NB4 (cell line): ENCODE data around the gene EGFL7.

Experiments used
- DNase-seq: peaks from one replicate; pipeline ENCODE4 v3.0.0; 2010; ENCODE audit warnings: low read depth
- H3K4me3 ChIP-seq: one replicate; pipeline ENCODE4 v1.5.1; 2011; ENCODE audit warnings: mild to moderate bottlenecking, low read depth, low read length, moderate library complexity
- CTCF ChIP-seq: IDR thresholded peaks from one replicate; pipeline ENCODE4 v1.5.1; 2012; ENCODE audit warnings: low read depth, low read length
- MAX ChIP-seq: IDR thresholded peaks from 2 replicates; pipeline ENCODE4 v1.6.1; 2011; ENCODE audit warnings: low read depth, low read length
- MYC ChIP-seq: IDR thresholded peaks from 2 replicates; pipeline ENCODE4 v1.6.1; 2011; ENCODE audit warnings: low read depth, low read length
- POLR2A ChIP-seq: IDR thresholded peaks from 2 replicates; pipeline ENCODE4 v1.6.1; 2011; ENCODE audit warnings: mild to moderate bottlenecking; ENCODE audit not compliant: insufficient read length; ENCODE audit errors: extremely low read depth

EGFL7 gene

GRCh38 chr9:136690806-136691261 is 28.1 kb downstream of the EGFL7 start:
- no peak for TF ChIP-seq MAX
- TF ChIP-seq CTCF, result no peak
- no peak for TF ChIP-seq POLR2A
- no peak for TF ChIP-seq MYC
- DNase-seq, result no peak
- no peak overlapping the region for H3K4me3 ChIP-seq

- TF ChIP-seq MYC, result no peak
- TF ChIP-seq CTCF, result no peak
- TF ChIP-seq POLR2A, result no peak
- TF ChIP-seq MAX, result no peak
- no peak for DNase-seq
- no peak overlapping the region for H3K4me3 ChIP-seq
Observed at GRCh38 chr9:136691316-136692184, 28.8 kb downstream of the EGFL7 start.

GRCh38 chr9:136692185-136693134 is 29.7 kb downstream of the EGFL7 start:
- TF ChIP-seq MAX (no peak), POLR2A (no peak), MYC (no peak), CTCF (no peak)
- no peak for DNase-seq
- no peak overlapping the region for H3K4me3 ChIP-seq

- TF ChIP-seq MYC, result no peak
- no peak for TF ChIP-seq POLR2A
- TF ChIP-seq CTCF, result no peak
- no peak for TF ChIP-seq MAX
Observed at GRCh38 chr9:136693135-136693489, 30.4 kb downstream of the EGFL7 start.

GRCh38 chr9:136693490-136694162 is 30.9 kb downstream of the EGFL7 start:
- TF ChIP-seq MYC, result no peak
- TF ChIP-seq POLR2A, result no peak
- no peak for TF ChIP-seq MAX
- no peak for TF ChIP-seq CTCF
- DNase-seq, result no peak
- H3K4me3 ChIP-seq, result no peak overlapping the region

More at GRCh38 chr9:136693135-136693489, 30.4 kb downstream of the EGFL7 start:
- DNase-seq, result no peak
- no peak overlapping the region for H3K4me3 ChIP-seq
